HepG2 (cell line): ENCODE data around the gene NSUN5. TPM values are rescaled to one million over a fixed set of nuclear protein-coding genes. Genes with fewer than 3 reads are reported as not detected.

Source experiments
- ELF1 ChIP-seq: sonication (generic); formaldehyde crosslinking; IDR thresholded peaks from 2 replicates; pipeline ENCODE4 v1.4.0; 2020; ENCODE audit warnings: missing genetic modification reagents
- ERF ChIP-seq: IDR thresholded peaks from 2 replicates; pipeline ENCODE4 v1.6.1; 2018; ENCODE audit warnings: missing biosample characterization, missing genetic modification reagents
- FOXO1 ChIP-seq: sonication (generic); formaldehyde crosslinking; IDR thresholded peaks from 2 replicates; pipeline ENCODE4 v1.4.0; 2020; ENCODE audit warnings: missing genetic modification reagents
- HMGXB4 ChIP-seq, 2 experiments: sonication (generic) in 1 of 2; formaldehyde crosslinking in 1 of 2; IDR thresholded peaks; 2 replicates each; pipeline versions ENCODE4 v1.4.0 to v1.6.1; 2018 to 2020; ENCODE audit warnings: missing genetic modification reagents in 2 of 2, borderline replicate concordance in 1 of 2, low read depth in 1 of 2, mild to moderate bottlenecking in 1 of 2, missing biosample characterization in 1 of 2
- IRF9 ChIP-seq: sonication (generic); formaldehyde crosslinking; IDR thresholded peaks from 2 replicates; pipeline ENCODE4 v1.8.0; 2022; ENCODE audit warnings: missing genetic modification reagents, mild to moderate bottlenecking, borderline replicate concordance
- KLF12 ChIP-seq: sonication (generic); formaldehyde crosslinking; IDR thresholded peaks from 2 replicates; pipeline ENCODE4 v1.4.0; 2020; ENCODE audit warnings: missing genetic modification reagents, borderline replicate concordance
- KLF16 ChIP-seq, 2 experiments: sonication (generic) in 1 of 2; formaldehyde crosslinking in 1 of 2; IDR thresholded peaks; 2 replicates each; pipeline versions ENCODE4 v1.6.1 to v1.8.0; 2016 to 2023; ENCODE audit warnings: missing genetic modification reagents in 2 of 2, missing compliant biosample characterization in 1 of 2
- KMT2B ChIP-seq: IDR thresholded peaks from 2 replicates; pipeline ENCODE4 v1.6.1; 2016; ENCODE audit warnings: missing genetic modification reagents, missing compliant biosample characterization
- MED1 ChIP-seq: sonication (generic); formaldehyde crosslinking; IDR thresholded peaks from 2 replicates; pipeline ENCODE4 v1.4.0; 2020; ENCODE audit warnings: missing genetic modification reagents
- MIXL1 ChIP-seq: IDR thresholded peaks from 2 replicates; pipeline ENCODE4 v1.6.1; 2016
- NFE2L2 ChIP-seq: fragments of 150-350 bp; IDR thresholded peaks from 2 replicates; pipeline ENCODE4 v1.6.1; 2014; ENCODE audit warnings: low read length
- SALL1 ChIP-seq: sonication (generic); formaldehyde crosslinking; IDR thresholded peaks from 2 replicates; pipeline ENCODE4 v1.8.0; 2022; ENCODE audit warnings: mild to moderate bottlenecking, missing genetic modification reagents
- SOX5 ChIP-seq: IDR thresholded peaks from 2 replicates; pipeline ENCODE4 v1.6.1; 2016; ENCODE audit warnings: borderline replicate concordance
- TGIF2 ChIP-seq: IDR thresholded peaks from 2 replicates; pipeline ENCODE4 v1.6.1; 2016; ENCODE audit warnings: control low read depth, missing compliant biosample characterization
- XRCC5 ChIP-seq: fragments of 200-400 bp; formaldehyde crosslinking; optimal IDR thresholded peaks from 2 replicates; pipeline ENCODE3; 2017; ENCODE audit warnings: mild to moderate bottlenecking, low read length
- YEATS4 ChIP-seq: sonication (generic); formaldehyde crosslinking; IDR thresholded peaks from 2 replicates; pipeline ENCODE4 v1.4.0; 2020; ENCODE audit warnings: missing genetic modification reagents, borderline replicate concordance
- ZFP1 ChIP-seq: IDR thresholded peaks from 2 replicates; pipeline ENCODE4 v1.6.1; 2016
- ZFP41 ChIP-seq: sonication (generic); formaldehyde crosslinking; IDR thresholded peaks from 2 replicates; pipeline ENCODE4 v1.4.0; 2020; ENCODE audit warnings: mild to moderate bottlenecking, missing genetic modification reagents, borderline replicate concordance
- ZKSCAN8 ChIP-seq: IDR thresholded peaks from 2 replicates; pipeline ENCODE4 v1.6.1; 2016; ENCODE audit warnings: borderline replicate concordance, missing genetic modification reagents, missing compliant biosample characterization
- ZNF232 ChIP-seq: sonication (generic); formaldehyde crosslinking; IDR thresholded peaks from 2 replicates; pipeline ENCODE4 v1.4.0; 2020; ENCODE audit warnings: missing genetic modification reagents, borderline replicate concordance
- ZNF263 ChIP-seq: sonication (generic); formaldehyde crosslinking; IDR thresholded peaks from 2 replicates; pipeline ENCODE4 v1.4.0; 2020; ENCODE audit warnings: missing genetic modification reagents
- ZNF331 ChIP-seq: sonication (generic); formaldehyde crosslinking; IDR thresholded peaks from 2 replicates; pipeline ENCODE4 v1.4.0; 2020; ENCODE audit warnings: missing genetic modification reagents
- ZNF512B ChIP-seq: sonication (generic); formaldehyde crosslinking; IDR thresholded peaks from 2 replicates; pipeline ENCODE4 v1.5.1; 2020; ENCODE audit warnings: missing genetic modification reagents, mild to moderate bottlenecking, borderline replicate concordance
- ZNF570 ChIP-seq: sonication (generic); formaldehyde crosslinking; IDR thresholded peaks from 2 replicates; pipeline ENCODE4 v1.4.0; 2020; ENCODE audit warnings: mild to moderate bottlenecking, missing genetic modification reagents, borderline replicate concordance
- ZNF614 ChIP-seq: IDR thresholded peaks from 2 replicates; pipeline ENCODE4 v1.6.1; 2018; ENCODE audit warnings: missing biosample characterization, missing genetic modification reagents, inconsistent platforms, borderline replicate concordance
- ZNF652 ChIP-seq: IDR thresholded peaks from 2 replicates; pipeline ENCODE4 v1.6.1; 2016; ENCODE audit warnings: low read depth, borderline replicate concordance
- ZNF766 ChIP-seq: sonication (generic); formaldehyde crosslinking; IDR thresholded peaks from 2 replicates; pipeline ENCODE4 v1.5.0; 2020; ENCODE audit warnings: missing genetic modification reagents, borderline replicate concordance
- polyA plus RNA-seq, 8 experiments: library from polyadenylated mRNA; depleted of rRNA in 3 of 8; stranded (reverse) in 7 of 8; unstranded in 1 of 8; fragments of >200 nt; fragmentation: Illumina TruSeq in 4 of 8; extraction: Trizol in 4 of 8; gene quantifications; 2 replicates each; pipeline versions ENCODE4 v1.2.1 to v1.2.3, GENCODE V29; 2011 to 2016; ENCODE audit warnings: low read depth in 4 of 8, missing spikeins in 1 of 8, mixed read lengths in 1 of 8; ENCODE audit not compliant: insufficient read depth in 1 of 8
- total RNA-seq, 5 experiments: library from RNA; depleted of rRNA; stranded (reverse); fragments of >200 nt; fragmentation: Illumina TruSeq; extraction: Trizol; gene quantifications; 2 replicates each; pipeline ENCODE4 v1.2.3, GENCODE V29; 2016; ENCODE audit warnings: low read depth in 1 of 5

NSUN5 gene
- total and polyA plus RNA-seq, 2 of the 13 experiments (the other 11 are each of a cell fraction or from before 2014, with no cell fraction given), result 19.9 to 35.8 TPM

- 0 out of 2 replicates have a peak, but pooled peaks have one; percentile 42 for TF ChIP-seq KLF12 (CRISPR knock-in tag)
- TF ChIP-seq ZKSCAN8, result no peak
- no peak for TF ChIP-seq ZFP1 (CRISPR knock-in tag)
- TF ChIP-seq TGIF2 (CRISPR knock-in tag), result peak; percentile 49; the same call in 1 of the 2 replicates
- no peak for TF ChIP-seq ZNF570
- peak; percentile 54; the same call in 1 of the 2 replicates for TF ChIP-seq ZNF614 (CRISPR knock-in tag)
- 0 out of 2 replicates have a peak, but pooled peaks have one; percentile 32 for TF ChIP-seq ZNF331 (CRISPR knock-in tag)
- peak; percentile 87; the same call in 1 of the 2 replicates for TF ChIP-seq ZNF232 (CRISPR knock-in tag)
- TF ChIP-seq ERF (CRISPR knock-in tag), result 0 out of 2 replicates have a peak, but pooled peaks have one; percentile 30
- peak; percentile 42; the same call in 1 of the 2 replicates for TF ChIP-seq ZNF766 (CRISPR knock-in tag)
- 0 out of 2 replicates have a peak, but pooled peaks have one; percentile 21 for TF ChIP-seq ZNF512B
- peak; percentile 20; the same call in 1 of the 2 replicates for TF ChIP-seq SOX5 (CRISPR knock-in tag)
- TF ChIP-seq ZNF263, result peak; percentile 23; the same call in 1 of the 2 replicates
- peak; percentile 23; the same call in 1 of the 2 replicates for TF ChIP-seq FOXO1
- TF ChIP-seq XRCC5, result peak; percentile 81
- TF ChIP-seq ELF1 (CRISPR knock-in tag), result 0 out of 2 replicates have a peak, but pooled peaks have one; percentile 22
- TF ChIP-seq ZNF652, result peak; percentile 34; the same call in 1 of the 2 replicates
- peak in 1 of 2 experiments; percentile 43; a peak in 1 of 4 replicates for TF ChIP-seq KLF16 (CRISPR knock-in tag; IDR thresholded peaks at IDR 0.05)
- TF ChIP-seq MED1 (CRISPR knock-in tag), result peak; percentile 45; the same call in 1 of the 2 replicates
- peak; percentile 53; the same call in 1 of the 2 replicates for TF ChIP-seq SALL1 (CRISPR knock-in tag)
- TF ChIP-seq MIXL1 (CRISPR knock-in tag), result 0 out of 2 replicates have a peak, but pooled peaks have one; percentile 50
- 0 out of 2 replicates have a peak, but pooled peaks have one; percentile 47 for TF ChIP-seq ZFP41 (CRISPR knock-in tag)
- TF ChIP-seq NFE2L2, result no peak
- peak; percentile 44; the same call in 1 of the 2 replicates for TF ChIP-seq YEATS4 (CRISPR knock-in tag)
- TF ChIP-seq KMT2B (CRISPR knock-in tag), result no peak
- peak; percentile 69; the same call in 1 of the 2 replicates for TF ChIP-seq IRF9
- TF ChIP-seq HMGXB4 (CRISPR knock-in tag; IDR thresholded peaks at IDR 0.05; ENCODE audit: borderline replicate concordance in 1 of 2, low read depth in 1 of 2), result peak; percentile 21 to 62; a peak in 2 of 4 replicates
Measured at GRCh38 chr7:73342645-73343044, 34.0 kb upstream of the NSUN5 start (continued).
